Stimulated activated CD4-positive, alpha-beta T cell treated with anti-CD3 and anti-CD28 coated beads, Interleukin-4, amount 100 ng/mL, for 1 hour (primary cell): ENCODE results near the gene PKP4.

Source experiments
- DNase-seq: peaks from one replicate; pipeline ENCODE4 v3.0.0-alpha.2; 2020

Gene PKP4

DNA sequence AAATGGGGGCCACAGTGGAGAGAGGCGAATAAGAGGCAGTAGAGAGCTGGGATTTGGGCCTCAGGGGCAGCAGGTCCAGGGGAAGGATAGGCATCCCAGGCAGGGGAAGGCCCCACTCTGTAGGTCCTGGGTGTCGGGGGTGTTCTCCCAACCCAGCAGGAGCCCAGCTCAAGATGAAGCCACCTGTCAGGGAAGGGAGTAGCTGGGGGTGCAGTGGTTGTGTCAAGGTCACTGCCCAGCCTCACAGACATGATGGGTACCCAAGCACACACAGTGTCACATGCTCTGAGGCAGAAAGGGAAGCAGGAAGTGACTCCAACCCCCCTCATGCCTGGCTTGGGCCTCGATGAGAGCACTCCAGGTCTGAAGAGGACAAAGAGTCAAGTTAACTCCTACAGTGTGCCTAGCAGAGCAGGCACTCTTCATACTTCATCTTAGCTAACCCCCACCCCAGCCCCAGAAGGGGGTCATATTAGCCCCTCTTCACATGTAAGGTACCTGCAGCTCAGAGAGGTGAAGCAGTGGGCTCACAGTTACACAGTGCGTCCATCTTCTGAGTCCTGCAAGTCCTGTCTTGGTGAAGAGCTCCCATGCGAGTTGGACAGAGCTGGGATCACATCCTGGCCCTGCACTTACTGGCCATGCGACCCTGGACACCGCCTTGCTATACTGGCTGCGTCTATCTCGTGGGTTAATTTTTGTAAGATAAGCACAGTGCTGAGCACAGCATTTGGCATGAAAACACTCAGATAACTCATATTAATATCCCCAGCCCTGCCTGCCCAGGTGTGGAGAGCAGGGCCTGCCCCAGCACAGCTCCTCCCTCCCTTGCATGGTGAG is 265.7 kb downstream of the PKP4 start:
- no peak for DNase-seq

DNA sequence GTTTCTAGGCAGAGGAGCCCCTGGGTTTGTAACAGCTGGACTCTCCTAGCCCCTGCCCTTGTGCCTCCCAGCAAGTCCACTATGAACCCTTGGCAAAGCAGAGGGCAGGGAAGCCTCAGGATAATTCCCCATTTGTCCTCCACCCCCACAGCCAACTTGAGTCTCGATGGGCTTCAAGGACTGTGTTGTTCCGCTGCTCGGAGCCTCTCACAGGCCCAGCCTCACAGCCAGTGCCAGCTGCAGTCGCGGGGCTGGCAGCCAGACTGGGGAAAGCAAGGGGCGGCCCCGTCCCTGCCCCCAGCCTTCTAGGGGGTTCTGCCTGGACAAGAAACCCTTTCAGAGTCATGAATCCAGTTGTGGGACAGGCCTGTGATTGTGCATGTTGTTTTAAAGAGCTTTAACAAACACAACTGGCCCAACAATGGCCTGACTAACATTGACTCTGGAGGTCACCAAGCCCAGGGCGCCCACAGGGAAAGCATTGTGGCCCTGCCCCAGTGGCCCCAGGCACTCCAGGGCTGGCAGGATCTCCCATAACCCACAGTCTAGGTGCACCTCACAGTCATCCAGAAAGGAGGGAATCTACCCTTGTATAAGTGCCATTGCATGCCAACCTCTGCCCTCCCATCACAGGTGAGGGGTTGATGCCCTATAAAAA is 266.6 kb downstream of the PKP4 start:
- no peak for DNase-seq

DNA sequence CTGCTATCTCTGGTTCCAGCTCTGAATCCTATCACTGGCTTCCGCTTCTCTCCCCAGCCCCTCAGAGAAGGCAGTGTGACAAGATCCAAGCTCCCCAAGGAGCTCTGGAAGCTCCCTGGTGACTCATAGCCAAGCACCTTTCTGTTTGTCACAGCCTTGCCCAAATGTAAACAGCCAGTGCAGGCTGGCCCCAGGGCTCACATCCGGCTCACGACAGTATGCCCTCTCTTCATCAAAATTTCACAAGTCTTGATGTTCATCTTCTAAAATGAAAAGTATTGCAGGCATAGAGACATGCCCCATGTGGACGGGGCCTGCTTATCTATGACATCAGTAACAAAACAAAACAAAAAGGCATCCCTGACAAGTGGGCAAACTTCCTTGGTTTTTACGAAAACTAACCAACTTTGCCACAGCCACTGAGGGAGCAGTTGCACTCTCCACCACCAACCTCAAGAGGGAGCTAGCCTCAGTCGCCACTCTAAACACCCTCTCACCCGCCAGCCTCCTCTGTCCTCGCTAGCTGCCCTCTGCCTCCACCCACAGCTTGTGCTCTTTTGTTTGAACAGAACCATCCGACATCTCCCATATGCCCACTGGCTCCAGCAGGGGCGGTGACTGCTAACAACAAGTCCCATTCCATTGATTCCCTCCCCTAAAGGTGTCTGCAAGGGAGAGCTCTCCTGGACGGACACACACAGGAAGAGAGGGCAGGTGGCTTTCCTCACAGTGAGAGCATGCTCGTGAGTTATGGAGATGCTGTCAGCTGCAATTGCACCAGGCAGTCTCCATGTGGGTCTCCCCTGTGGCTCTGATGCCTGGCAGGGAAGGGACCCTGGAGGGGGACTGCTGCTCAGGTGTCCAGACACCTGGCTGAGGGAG is 267.4 kb downstream of the PKP4 start:
- DNase-seq = no peak

DNA sequence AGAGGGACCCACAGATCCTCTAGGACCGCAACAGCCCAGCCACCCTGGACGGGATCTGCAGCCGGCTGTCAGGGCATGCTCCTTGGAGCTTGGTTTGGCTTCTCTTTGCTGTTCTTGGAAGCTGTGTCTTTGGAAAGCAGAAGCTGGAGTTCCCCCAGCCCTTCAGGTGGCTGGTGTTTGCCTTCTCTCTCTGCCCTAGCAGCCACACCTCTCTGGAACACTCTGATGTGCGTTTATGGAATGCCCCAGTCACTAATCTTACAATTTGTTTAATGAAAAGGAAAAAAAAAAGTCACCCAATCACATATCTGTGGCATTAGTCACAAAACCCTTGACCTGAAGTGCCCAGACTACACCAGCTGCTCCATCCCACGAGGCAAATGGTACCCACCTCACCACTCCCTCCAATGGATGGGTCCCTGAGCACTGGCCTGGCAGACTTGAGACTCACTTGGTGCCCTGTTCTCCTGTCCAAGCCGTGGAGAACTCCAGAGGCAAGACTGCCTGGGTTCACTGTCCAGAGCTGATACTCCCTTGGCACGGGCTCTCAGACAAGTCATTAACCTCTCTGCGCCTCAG is 268.1 kb downstream of the PKP4 start:
- DNase-seq = no peak

DNA sequence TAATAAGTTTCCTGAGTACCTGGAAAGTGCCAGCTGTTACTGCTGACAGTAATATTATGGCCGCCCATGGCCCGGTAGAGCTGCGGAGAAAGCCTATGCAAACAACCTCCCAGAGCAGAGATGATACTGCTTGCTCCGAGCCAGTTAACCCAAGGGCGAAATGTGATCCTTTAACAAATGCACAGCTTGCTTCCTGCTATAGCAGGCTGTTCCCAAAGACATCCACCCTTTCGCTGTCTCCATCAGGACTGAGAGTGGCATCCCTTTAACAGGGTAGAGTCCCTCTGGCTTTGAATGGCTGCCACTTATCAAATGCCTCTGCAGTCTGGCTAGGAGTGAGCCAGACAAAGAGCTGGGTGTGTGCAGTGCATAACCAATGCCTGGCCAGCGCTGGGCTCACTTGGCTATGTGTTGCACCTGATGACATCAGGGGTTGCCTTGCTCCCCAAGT is 268.7 kb downstream of the PKP4 start:
- DNase-seq = no peak

DNA sequence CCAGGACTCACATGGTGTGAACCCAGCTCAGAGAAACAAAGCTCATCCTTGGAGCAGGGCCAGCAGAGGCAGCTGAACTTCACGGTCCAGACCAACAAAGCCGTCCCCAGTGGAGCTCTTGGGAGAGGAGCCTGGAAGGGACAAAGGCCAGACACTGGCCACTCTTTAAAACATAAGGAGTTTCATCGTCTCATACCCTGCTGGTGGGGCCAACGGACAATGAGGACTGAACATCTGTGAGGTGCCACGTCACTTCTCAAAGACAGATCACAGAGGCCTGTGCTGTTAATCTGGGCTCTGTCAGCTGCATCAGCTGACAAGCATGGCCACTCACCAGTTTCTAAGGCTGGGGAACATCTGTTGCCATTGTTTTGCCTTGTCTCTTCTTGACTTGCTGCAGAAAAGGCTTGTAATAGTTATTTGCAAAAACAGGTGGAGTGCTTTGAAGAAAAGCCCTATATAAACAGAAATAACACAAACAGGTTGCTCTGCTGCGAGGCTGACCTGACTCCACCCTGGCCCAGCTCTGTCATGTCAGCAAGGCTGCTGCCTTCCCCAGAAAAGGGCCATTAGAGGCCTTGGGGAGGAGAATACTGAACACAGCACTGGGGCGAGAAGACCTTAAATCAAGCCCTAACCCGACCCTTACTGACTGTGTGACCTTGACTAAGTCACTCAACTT is 270.3 kb downstream of the PKP4 start:
- no peak for DNase-seq

DNA sequence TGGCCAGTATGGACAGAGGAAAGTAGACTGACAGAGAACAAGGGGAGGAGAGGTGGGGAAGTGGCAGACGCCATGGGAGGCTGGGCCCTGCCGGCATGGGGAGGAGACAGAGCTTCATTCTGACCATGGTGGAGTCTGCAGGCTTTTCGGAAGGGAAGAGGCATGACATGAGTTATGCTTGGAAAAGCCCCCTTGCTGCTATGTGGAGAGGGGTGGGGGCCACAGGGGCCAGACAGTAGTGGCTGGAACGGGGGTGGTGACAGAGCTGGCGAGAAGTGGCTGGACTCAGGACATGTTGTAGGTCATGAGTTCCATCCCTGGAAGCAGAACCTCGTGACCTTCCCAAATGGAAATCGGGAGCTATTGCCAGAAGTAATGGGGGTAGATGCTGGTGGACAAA is 271.7 kb downstream of the PKP4 start:
- no peak for DNase-seq

DNA sequence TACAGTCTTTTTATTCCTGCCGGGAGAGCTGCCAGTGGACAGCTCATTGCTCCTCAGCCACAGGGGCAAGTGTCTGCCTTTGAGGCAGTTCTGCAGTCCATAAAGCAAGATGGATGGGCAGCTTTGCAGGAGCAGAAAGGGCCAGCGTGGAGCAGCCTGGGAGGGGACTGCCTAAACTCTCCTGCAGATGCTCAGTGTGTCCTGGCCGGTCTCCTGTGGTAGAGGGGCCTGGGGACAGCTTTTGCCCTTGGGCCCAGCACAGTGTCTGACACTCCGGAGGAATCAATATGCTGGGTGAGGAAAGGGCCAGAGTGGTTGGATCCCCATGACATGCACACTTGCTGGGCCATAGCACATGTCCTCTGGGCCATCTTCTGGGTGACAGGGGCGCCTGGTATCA is 272.7 kb downstream of the PKP4 start:
- no peak for DNase-seq

DNA sequence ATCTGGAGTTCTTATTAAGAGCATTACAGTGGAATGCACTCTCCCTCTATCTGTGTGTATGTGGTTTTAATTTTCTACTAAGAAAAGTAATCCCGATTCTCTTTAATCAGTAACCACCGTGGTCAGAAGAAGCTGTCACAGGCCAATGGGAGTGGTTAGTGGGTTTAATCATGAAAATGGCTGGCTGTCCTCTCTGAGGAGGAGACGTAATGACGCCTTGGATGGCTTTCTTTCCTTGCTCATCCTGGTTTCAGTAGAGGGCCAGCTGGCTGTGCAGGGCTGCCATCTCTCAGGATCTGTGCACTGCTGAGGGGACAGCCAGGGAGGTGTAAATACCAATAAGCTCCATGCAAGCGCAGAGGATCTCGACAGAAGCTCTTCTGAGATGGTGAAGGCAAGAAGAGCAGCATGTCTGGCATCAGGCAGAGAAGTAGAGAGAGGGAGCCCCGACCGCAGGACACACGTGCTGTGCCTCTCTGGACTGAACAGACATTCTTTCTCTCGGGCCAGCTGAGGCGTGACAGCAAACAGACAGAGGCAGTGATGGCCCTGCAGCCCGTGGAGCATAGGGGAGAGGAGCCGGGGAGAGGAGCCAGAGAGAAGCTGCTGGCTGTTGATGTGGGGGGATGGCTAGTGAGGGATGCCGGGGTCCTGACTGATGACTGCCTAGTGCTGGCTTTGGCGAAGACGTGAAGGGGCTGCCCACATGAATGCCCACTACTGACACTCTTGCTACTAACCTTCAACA is 273.3 kb downstream of the PKP4 start:
- no peak for DNase-seq

DNA sequence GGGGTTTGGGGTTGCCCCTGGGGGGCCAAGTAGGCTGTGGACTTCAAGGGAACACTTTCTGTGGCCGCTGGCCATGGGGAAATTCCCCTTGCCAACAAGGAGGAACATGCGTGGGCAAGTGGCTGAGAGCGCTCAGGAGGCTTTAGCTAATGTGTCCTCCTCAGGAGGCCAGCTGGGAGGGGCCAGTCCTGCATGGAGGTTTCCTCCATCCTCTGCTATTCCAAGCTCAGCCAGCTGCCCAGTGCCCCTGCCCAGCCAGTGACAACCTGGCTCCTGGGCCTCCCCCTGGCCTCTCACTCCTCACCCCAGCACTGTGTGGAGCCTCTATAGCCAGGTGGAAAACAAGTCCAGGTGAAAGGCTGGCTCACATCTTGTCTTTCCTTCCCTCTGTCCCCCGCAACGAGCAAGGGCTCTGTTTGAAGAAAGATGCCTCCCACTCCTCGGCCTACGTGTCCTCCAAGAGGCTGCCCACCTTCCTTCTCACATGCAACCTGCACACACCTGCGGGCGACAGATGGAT is 273.9 kb downstream of the PKP4 start:
- DNase-seq = no peak

DNA sequence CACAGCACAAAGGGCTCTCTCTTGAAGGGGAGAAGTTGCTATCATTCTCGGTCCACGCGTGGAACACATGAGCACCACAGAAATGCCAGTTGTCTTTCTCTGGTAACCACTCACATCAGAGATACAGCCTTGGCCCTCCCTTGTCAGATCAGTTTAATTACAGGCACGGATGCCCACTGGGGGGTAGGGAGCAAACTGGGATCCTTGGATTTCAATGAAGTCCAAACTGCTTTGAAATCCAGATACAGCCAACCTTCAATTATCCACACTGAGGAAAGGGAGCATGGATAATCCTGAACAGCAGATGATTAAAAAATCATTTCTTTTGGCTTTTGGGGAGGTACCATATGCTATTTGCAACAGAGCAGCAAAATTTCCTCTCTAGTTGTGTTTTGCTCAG is 274.6 kb downstream of the PKP4 start:
- no peak for DNase-seq
